ENCODE data around the gene TINAG.
A peak's percentile ranks its signal among the peaks of the same experiment; 100 is the strongest.

Gene TINAG

GRCh38 chr6:54284161-54284860 lies 23.9 kb upstream of the TINAG start:
- H3K4me1 Mint-ChIP-seq = peaks cover 17% of the 10 kb centered on the region
- peaks cover 3% of the 10 kb centered on the region for H3K27me3 Mint-ChIP-seq (ENCODE audit: low read depth, poor library complexity)
- H3K27ac Mint-ChIP-seq = peak overlapping the region; percentile 81
- H3K36me3 Mint-ChIP-seq (ENCODE audit: low read depth) = no peaks in the 10 kb centered on the region
- no peak overlapping the region for H3K4me3 Mint-ChIP-seq
- no peaks in the 10 kb centered on the region for H3K9me3 Mint-ChIP-seq
- peak; percentile 7 for DNase-seq
- TF ChIP-seq, protein P1, sequence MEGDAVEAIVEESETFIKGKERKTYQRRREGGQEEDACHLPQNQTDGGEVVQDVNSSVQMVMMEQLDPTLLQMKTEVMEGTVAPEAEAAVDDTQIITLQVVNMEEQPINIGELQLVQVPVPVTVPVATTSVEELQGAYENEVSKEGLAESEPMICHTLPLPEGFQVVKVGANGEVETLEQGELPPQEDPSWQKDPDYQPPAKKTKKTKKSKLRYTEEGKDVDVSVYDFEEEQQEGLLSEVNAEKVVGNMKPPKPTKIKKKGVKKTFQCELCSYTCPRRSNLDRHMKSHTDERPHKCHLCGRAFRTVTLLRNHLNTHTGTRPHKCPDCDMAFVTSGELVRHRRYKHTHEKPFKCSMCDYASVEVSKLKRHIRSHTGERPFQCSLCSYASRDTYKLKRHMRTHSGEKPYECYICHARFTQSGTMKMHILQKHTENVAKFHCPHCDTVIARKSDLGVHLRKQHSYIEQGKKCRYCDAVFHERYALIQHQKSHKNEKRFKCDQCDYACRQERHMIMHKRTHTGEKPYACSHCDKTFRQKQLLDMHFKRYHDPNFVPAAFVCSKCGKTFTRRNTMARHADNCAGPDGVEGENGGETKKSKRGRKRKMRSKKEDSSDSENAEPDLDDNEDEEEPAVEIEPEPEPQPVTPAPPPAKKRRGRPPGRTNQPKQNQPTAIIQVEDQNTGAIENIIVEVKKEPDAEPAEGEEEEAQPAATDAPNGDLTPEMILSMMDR (IDR thresholded peaks at IDR 0.05) = no peak

GRCh38 chr6:54285595-54285994 lies 22.6 kb upstream of the TINAG start:
- H3K36me3 Mint-ChIP-seq (ENCODE audit: low read depth) = no peaks in the 10 kb centered on the region
- no peak overlapping the region for H3K27ac Mint-ChIP-seq
- no peak overlapping the region for H3K4me3 Mint-ChIP-seq
- TF ChIP-seq, protein P1 (IDR thresholded peaks at IDR 0.05) = no peak
- no peak for DNase-seq
- peaks cover 17% of the 10 kb centered on the region for H3K4me1 Mint-ChIP-seq
- H3K9me3 Mint-ChIP-seq = no peaks in the 10 kb centered on the region
- peaks cover 3% of the 10 kb centered on the region for H3K27me3 Mint-ChIP-seq (ENCODE audit: low read depth, poor library complexity)

- Mint-ChIP-seq H3K9me3 (no peaks in the 10 kb centered on the region), H3K4me1 (peaks cover 17% of the 10 kb centered on the region), H3K27me3 (ENCODE audit: low read depth, poor library complexity) (peaks cover 3% of the 10 kb centered on the region), H3K36me3 (ENCODE audit: low read depth) (no peaks in the 10 kb centered on the region), H3K27ac (no peak overlapping the region), H3K4me3 (no peak overlapping the region)
- no peak for DNase-seq
- TF ChIP-seq, protein P1 (IDR thresholded peaks at IDR 0.05) = no peak
Measured at GRCh38 chr6:54286141-54286540, 22.1 kb upstream of the TINAG start.

- peaks cover 3% of the 10 kb centered on the region for H3K27me3 Mint-ChIP-seq (ENCODE audit: low read depth, poor library complexity)
Measured at GRCh38 chr6:54288474-54288873, 19.8 kb upstream of the TINAG start.

GRCh38 chr6:54289426-54289825 lies 18.8 kb upstream of the TINAG start:
- no peak for DNase-seq
- peaks cover 3% of the 10 kb centered on the region for H3K27me3 Mint-ChIP-seq (ENCODE audit: low read depth, poor library complexity)
- H3K27ac Mint-ChIP-seq = no peak overlapping the region
- no peaks in the 10 kb centered on the region for H3K9me3 Mint-ChIP-seq
- H3K4me3 Mint-ChIP-seq = no peak overlapping the region
- TF ChIP-seq, protein P1 (IDR thresholded peaks at IDR 0.05) = no peak
- no peaks in the 10 kb centered on the region for H3K36me3 Mint-ChIP-seq (ENCODE audit: low read depth)
- H3K4me1 Mint-ChIP-seq = peaks cover 4% of the 10 kb centered on the region

More at GRCh38 chr6:54288474-54288873, 19.8 kb upstream of the TINAG start:
- Mint-ChIP-seq H3K4me1 (peaks cover 13% of the 10 kb centered on the region), H3K27ac (no peak overlapping the region), H3K36me3 (ENCODE audit: low read depth) (no peaks in the 10 kb centered on the region), H3K4me3 (no peak overlapping the region), H3K9me3 (no peaks in the 10 kb centered on the region)
- DNase-seq = no peak
- TF ChIP-seq, protein P1 (IDR thresholded peaks at IDR 0.05) = no peak

GRCh38 chr6:54291146-54291545 lies 17.1 kb upstream of the TINAG start:
- Mint-ChIP-seq H3K27me3 (ENCODE audit: low read depth, poor library complexity) (peaks cover 3% of the 10 kb centered on the region), H3K4me1 (no peaks in the 10 kb centered on the region), H3K4me3 (no peak overlapping the region), H3K36me3 (ENCODE audit: low read depth) (no peaks in the 10 kb centered on the region), H3K9me3 (no peaks in the 10 kb centered on the region), H3K27ac (no peak overlapping the region)
- no peak for DNase-seq
- TF ChIP-seq, protein P1 (IDR thresholded peaks at IDR 0.05) = no peak
